ENCODE measurements around the gene ANKS4B.
A peak's percentile ranks its signal among the peaks of the same experiment; 100 is the strongest.
"Not testable (repeated sequence)": the region's sequence is repeated elsewhere in the genome, so short reads cannot be mapped to it uniquely, and the experiment has no call there.

Gene ANKS4B

DNA sequence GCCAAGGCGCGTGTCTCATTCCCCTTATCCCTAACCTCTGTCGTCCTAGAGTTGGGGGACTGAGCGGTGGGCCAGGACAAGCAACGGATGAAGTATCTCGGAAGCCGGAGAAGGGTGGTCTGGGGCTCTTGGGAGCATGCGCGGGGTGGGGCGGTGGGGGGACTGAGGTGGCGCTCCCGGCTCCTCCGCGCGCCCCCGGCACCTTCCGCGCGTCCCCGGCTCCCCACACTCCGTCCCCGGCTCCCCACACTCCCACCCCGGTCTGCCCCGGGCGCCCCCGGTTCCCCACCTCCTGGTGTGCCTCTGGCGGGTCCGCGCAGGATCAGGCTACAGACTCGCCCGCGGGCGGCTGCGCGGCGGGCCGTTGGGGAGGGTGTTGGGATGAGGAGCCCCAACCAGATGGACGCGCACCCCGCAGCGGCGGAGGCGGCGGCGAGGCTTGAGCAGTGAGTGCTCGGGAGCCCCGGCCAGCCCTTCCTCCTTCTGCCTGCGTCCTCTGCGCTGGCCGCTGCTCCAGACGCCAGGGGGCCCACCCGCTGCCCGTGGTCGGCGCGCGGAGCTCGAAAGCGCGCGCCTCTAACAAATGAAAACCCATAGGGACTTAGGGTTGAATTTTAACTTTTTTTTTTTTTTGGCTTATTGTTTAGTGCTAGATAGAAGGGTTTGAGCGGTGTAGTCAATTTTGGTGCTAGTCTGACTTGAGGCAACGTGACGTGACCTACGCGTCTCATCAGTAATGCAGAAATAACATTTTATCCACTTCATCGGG lies 50.2 kb downstream of the ANKS4B start:
- no peak overlapping the region for H3K27ac ChIP-seq
- DNase-seq (ENCODE audit: low read depth, low spot score), result no peak

- DNase-seq (ENCODE audit: low read depth, low spot score), result no peak
These were observed 50.9 kb downstream of the ANKS4B start for GRCh38 chr16:21284414-21284813.

GRCh38 chr16:21285314-21285713 lies 51.8 kb downstream of the ANKS4B start:
- no peak for DNase-seq (ENCODE audit: low read depth, low spot score)
- no peak overlapping the region for H3K27ac ChIP-seq

More at GRCh38 chr16:21284414-21284813, 50.9 kb downstream of the ANKS4B start:
- H3K27ac ChIP-seq, result no peak overlapping the region

DNA sequence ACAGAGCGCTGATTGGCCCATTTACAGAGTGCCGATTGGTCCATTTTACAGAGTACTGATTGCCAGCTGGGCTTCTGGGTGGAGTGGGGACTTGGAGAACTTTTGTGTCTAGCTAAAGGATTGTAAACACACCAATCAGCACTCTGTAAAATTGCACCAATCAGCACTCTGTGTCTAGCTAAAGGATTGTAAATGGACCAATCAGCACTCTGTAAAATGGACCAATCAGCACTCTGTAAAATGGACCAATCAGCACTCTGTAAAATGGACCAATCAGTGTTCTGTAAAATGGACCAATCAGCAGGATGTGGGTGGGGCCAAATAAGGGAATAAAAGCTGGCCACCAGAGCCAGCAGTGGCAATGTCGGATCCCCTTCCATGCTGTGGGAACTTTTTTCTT lies 56.3 kb downstream of the ANKS4B start:
- not testable (repeated sequence) for H3K27ac ChIP-seq; DNase-seq (ENCODE audit: low read depth, low spot score)

GRCh38 chr16:21300309-21301167 lies 67.0 kb downstream of the ANKS4B start:
- DNase-seq (ENCODE audit: low read depth, low spot score), result peak; percentile 99
- H3K27ac ChIP-seq, result peak overlapping the region; percentile 99

DNA sequence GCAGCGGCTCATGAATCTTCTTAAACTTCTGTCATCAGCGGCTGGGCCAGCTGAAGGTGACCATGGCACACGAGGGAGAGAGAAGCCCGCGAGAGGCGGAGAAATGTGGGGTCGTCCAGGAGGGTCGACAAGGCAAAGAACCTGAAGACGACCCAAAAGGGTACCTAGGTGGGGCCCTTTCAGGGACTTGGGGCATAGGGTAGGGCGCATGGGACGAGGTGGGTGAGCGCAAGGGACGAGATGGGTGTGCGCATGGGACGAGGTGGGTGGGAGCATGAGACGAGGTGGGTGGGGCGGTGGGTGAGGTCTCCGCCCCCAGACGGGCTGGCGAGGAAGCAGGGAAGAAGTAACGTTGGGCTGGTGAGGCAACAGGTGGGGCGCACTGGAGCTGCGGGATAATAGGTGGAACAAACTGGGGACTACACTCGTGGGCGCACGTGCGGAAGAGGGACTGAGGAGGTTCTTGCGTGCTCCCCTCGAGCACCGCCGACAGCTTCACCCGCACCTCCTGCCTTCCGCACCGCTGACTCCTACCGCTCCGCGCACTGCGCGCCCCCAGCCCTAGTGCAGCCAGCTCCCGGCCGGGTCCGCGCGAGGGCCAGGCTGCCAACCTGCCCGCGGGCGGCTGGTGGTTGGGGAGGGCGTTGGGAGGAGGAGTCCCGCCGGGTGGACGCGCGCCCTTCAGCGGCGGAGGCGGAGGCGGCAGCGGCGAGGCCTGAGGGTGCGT lies 67.8 kb downstream of the ANKS4B start:
- DNase-seq (ENCODE audit: low read depth, low spot score), result peak; percentile 66

DNA sequence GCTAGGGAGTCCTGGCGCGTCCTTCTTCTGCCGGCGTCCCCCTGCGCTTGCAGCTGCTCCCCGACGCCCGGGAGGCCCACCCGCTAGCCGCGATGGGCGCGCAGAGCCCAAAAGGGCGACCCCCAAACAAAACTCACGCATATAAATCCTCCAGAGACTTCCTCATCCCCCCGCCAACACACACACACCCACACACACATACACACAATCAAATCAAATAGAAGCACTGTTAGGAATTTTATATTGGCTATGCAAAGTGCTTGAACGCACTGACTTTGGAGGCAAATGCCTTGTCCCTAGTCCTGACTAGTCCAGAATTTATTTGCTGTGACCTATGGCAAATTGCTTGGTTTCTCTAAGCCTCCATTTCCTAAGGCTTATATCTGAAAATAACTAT lies 68.4 kb downstream of the ANKS4B start:
- DNase-seq (ENCODE audit: low read depth, low spot score), result no peak
- peak overlapping the region; percentile 99 for H3K27ac ChIP-seq

More for the DNA sequence above, 67.8 kb downstream of the ANKS4B start:
- peak overlapping the region; percentile 99 for H3K27ac ChIP-seq

DNA sequence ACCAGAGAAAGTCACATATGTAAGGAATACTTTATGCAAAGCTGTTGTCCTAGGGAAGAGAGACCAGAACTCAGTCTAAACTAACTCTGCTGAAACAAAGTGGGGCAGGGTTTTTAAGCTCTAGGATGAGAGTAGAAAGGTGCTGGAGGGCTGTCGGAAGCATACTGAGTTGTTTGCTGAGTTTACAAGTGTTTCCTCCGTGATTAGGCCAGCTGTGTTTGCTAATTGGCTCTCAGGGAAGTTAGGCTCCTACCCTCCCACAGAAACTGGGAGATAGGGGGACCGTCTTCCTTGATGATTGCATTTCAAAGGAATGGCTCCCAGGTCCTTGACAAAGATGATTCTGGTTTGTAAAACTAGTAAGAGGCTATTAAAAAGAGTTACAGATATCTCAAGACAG lies 69.0 kb downstream of the ANKS4B start:
- peak overlapping the region; percentile 99 for H3K27ac ChIP-seq
- DNase-seq (ENCODE audit: low read depth, low spot score), result peak; percentile 48

GRCh38 chr16:21302898-21303528 lies 69.5 kb downstream of the ANKS4B start:
- DNase-seq (ENCODE audit: low read depth, low spot score), result peak; percentile 99
- H3K27ac ChIP-seq, result peak overlapping the region; percentile 99

Data from epithelial cell of prostate (primary cell).